NCI-H2107 treated with DMSO at 0.1 percent for 48 hours (cell line): ENCODE measurements around the gene CDHR5.
"Not testable (repeated sequence)": the region's sequence is repeated elsewhere in the genome, so short reads cannot be mapped to it uniquely, and the experiment has no call there.

Experiments
- DNase-seq: peaks from one replicate; lab custom pipeline; 2025; ENCODE audit not compliant: unreplicated experiment; lab: John Stamatoyannopoulos, UW

CDHR5 gene

DNA sequence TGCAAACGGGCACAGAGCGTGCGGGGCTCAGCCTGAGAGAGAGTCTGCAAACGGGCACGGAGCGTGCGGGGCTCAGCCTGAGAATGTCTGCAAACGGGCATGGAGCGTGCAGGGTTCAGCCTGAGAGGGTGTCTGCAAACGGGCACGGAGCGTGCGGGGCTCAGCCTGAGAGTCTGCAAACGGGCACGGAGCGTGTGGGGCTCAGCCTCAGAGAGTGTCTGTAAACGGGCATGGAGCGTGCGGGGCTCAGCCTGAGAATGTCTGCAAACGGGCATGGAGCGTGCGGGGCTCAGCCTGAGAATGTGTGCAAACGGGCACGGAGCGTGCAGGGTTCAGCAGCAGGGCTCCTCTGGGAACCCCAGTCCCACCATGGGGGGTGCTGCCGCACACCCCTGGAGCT lies 35.0 kb downstream of the CDHR5 start:
- no peak for DNase-seq

DNA sequence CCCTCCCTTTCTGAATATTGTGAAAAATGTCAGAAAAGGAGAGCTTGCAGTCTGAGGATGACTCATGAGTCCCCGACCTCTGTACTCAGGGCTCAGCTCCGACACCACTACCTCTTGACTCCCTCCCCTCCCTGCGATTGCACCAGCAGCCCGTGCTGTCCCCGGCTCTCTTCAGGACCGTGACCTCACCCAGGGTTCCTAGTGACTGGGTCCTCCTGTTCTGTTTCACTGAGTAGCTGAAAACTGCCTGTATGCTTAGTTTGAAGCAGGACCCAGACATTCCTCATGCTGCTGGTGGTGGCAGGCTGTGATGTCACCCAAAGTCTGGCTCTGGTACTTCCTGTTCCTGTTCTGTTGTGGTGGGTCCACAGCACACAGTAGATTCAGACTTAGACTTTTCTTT lies 36.8 kb downstream of the CDHR5 start:
- DNase-seq, result no peak

DNA sequence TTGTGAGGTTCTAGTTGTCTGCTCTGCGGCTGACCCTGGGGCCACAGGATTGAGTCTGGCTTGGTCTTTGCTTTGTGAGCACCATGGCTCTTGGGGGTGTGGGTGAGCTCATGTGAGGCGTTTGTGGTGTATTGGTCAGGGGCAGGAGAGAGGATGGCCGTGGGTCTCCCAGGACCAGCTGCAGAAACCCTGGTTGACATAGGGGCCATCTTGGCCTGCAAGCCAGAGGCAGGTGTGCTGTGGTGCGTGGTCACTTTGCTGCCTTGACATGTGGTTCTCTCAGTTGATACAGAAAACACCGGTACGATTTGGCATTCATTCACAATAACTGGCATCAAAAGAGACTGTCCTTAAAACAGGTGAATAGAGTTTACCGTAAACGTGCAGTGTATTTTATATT lies 37.2 kb downstream of the CDHR5 start:
- DNase-seq, result no peak

DNA sequence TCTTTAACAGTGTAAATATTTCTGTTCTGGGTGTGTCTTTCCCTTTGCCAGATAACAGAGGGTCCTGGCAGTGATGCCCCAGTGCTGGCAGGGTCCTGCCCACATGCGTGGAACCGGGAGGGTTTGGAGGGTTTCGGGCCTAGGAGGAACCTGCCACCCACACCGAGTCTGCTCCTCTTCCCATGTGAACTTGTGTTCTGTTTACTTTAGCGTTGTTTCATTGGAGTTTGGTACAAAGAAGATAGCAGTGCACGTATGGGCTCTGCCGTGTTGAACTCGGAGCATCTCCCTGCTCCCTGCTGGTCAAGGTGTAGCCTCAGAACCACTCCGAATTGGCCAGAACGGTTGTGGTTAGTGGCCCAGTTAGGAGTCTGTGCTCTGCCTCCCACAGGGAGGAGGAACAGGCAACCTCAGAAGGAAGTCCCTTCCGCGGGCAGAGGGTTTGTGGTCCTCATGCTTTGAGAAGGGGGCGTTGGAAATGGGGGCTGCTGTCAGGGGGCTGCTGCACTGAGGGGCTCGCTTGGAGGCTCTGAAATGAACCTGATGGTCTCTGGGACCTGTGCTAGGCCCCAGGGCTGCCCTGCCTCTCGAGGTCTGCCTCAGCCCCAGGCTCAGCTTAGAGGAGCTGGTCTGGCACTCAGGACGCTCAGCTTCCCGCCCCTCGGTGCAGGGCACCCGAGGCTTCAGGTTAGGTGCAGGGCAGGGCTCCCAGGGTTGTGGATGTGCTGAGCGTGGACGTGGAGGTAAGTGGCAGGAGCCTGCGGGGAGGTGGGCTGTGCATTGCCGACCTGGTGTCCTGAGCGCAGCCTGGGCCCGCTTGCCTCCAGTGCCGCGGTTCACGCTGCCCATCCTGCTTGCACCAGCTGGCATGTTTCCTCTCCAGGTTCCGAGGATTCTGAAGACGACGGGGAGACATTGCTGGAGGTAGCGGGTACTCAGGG lies 38.1 kb downstream of the CDHR5 start:
- no peak for DNase-seq

DNA sequence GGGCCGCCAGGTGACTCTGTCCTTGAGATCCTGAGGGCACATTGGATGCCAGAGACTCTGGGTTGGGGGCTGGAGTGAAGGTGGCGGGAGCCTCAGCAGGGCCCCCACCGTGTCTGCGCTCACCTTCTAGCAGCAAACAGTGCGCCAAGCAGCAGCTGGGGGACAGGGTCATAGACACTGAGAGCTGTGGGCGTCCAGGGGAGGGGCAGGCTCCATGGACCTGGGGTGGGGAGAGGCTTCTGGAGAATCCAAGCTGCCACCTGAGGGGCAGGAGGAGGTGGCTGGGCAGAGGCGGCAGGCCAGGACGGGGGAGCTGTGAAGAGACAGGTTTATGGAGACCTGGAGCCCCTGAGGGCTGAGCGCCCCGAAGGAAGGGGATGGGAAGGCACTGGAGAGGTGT lies 40.5 kb downstream of the CDHR5 start:
- no peak for DNase-seq

DNA sequence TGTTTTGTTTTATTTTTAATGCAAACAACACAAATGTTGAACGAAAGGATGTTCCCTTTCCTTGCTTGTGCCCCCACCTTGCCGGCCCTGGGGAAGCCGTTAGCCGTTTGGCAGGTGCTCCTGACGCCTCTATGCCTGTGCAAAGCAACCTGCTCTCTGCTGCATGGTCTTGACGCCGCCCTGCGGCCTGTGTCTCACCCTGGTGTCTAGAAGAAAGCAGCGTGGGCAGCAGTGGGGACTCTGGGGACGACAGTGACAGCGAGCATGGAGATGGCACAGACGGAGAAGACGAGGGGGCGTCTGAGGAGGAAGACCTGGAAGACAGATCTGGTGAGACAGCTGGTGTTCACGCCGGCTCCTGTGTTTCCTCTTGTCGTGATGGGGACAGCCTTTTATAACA lies 43.0 kb downstream of the CDHR5 start:
- no peak for DNase-seq

DNA sequence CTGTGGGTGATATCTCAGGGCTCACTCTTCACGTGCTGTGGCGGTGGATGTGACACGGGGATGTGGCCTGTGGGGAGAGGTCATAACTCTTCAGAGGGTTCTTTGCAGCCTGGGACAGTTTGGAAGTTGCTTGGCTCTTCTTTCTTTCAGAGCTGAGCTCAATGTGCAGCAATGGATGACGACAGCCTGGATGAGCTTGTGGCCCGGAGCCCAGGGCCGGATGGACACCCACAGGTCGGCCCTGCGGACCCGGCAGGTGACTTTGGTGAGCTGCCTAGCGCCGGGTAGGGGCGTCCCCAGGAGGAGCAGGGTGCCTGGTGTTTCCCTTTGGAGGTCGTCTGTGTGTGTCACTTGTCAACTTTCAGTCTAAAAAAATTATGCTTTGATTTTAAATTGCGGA lies 43.4 kb downstream of the CDHR5 start:
- DNase-seq, result no peak

DNA sequence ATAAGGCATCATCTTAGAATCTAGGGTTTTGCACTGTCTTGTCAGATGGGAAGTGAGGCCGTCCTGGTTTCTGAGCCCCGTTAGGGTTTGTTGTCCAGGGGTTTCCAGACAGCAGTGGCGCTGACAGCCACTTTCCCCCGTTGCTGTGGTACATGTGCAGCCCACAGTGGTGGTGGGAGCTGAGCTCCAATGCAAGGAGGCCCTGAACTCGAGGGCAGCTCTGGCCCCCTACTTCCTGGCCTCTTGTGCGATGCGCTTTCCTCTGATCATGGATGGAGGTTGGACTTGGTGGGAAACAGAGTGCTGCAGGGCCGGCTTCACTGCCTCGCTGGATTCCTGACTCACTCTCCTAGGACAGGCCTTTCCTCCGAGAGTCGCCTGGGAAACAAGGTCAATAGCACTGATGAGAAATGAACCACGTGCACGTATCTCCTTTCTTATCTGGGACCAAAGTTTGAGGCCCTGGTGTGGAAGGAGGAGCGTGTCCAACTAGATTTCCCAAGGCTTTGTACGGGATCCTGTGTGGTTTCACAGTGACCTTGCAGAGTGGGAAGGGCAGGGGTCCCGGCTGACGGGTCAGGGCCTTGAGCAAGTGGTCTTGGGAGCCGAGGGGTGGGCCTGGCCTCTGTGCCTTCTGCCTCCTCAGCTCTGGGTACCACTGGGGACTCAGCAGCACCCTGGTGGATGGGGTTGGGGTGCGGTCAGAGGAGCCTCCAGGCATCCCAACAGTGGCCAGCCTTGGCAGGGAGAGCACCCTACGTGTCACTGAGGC lies 44.7 kb downstream of the CDHR5 start:
- no peak for DNase-seq

DNA sequence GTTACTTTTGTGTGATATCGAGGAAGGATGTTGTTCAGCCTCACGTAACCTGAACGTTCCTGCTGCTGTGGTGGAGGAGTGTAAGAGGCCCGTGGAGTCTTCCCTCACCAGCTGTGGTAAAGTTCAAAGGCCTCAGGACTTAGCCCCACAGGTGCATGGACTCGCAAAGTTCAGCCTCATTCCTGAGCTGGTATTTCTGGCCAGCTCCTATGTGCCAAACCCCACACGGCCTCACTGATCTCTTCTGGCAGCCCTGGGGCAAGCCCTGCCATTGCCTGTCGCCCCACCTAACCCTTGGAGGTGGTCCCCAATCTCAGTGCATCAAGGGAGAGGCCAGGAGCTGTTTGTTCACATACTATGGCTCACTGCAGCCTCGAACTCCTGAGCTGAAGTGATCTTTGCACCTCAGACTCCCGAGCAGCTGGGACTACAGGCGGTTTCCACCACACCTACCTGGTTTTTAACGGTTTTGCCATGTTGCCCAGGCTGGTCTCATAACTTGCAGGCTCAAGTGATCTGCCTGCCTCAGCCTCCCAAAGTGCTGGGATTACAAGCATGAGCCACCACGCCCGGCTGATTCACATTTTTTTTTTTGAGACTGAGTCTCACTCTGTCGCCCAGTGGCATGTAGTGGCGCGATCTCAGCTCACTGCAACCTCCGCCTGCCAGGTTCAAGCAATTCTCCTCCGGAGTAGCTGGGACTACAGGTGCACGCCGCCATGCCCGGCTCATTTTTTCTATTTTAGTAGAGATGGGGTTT lies 46.3 kb downstream of the CDHR5 start:
- no peak for DNase-seq

DNA sequence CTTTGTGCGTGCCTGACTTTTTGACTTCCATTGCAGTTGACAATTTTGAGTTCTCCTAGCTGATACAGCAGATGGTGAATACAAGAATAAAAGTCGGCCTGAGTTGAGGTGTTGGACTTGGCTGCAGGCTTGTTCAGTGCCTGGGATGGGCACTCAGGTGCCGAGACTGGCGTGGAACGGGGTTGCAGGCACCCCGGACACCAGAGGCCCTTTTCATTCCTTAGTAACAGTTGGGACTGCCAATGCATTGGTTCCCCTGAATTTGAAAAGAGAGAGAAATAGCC lies 47.2 kb downstream of the CDHR5 start:
- DNase-seq, result no peak

DNA sequence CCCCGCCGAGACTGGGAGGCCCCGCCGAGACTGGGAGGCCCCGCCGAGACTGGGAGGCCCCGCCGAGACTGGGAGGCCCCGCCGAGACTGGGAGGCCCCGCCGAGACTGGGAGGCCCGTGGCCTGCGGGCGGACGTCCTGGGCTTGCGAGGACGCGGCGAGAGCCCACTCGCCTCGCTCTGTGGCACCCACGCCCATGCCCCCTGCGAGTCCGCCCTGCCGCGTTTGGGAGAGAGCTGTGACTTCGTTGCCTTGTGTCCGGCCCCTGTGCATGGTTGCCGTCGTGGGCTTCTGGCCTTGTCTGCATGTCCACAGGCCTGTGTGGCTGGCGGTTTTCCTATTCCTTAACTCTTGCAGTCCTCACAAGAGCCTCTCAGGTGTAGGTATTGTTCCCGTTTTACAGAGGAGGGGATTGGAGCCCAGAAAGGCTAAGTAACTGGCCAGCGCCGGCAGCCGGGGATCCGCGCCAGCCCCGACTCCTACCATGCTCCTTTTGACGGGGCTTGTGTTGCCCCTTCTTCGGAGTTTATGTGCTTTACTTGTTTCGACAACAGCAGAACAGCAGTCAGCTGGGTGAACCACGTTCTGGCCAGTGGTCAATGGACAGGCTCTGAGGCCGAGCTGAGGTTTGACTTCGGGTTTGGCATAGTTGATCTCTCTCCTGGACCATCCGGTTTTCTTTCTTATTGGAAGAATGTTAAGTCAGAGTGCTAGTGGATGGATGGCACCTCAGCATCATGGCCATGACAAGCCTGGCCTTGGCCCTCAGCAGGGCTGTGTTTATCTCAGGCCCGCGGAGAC lies 47.7 kb downstream of the CDHR5 start:
- DNase-seq, result no peak

DNA sequence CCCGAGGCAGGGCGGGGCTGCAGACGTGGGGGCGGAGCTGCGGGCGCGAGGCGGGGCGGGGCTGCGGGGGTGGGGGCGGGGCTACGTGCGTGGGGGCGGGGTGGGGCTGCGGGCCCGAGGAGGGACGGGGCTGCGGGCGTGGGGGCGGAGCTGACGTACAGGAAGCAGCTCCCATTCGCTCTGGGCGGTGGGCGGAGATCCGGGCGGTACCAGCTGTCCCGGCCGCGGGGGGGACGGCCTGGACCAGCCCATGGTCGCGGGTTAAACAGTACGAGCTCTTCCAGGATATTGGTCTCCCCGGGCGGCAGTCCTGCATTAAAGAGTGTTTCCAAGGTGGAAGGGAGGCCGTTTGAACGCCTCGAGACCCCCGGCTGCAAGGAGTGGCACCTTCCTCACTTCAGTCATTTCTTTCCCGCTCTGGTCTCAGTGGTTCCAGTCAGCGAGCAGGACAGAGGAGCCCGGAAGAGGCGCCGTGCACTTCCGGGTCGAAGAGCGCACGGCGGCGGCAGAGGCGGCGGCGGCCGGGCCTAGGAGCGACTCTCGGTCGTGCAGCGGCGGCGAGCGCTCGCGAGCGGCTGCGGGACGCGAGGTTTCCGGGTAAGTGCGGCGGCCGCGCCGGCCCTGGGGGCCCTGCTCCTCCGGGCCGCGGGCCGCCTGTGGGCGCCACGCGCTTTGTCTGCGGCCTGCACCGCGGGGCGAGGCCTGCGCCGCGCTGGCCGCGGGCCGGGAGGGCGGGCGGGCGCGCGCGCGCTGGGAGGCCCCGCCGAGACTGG lies 48.6 kb downstream of the CDHR5 start, which contains the start of gene PHRF1:
Gene PHRF1 (plus strand): TSS at position 475 of the 773 bp plus-strand sequence. CDS start 5,043 bp downstream, outside the sequence.
- peak; percentile 80 for DNase-seq

DNA sequence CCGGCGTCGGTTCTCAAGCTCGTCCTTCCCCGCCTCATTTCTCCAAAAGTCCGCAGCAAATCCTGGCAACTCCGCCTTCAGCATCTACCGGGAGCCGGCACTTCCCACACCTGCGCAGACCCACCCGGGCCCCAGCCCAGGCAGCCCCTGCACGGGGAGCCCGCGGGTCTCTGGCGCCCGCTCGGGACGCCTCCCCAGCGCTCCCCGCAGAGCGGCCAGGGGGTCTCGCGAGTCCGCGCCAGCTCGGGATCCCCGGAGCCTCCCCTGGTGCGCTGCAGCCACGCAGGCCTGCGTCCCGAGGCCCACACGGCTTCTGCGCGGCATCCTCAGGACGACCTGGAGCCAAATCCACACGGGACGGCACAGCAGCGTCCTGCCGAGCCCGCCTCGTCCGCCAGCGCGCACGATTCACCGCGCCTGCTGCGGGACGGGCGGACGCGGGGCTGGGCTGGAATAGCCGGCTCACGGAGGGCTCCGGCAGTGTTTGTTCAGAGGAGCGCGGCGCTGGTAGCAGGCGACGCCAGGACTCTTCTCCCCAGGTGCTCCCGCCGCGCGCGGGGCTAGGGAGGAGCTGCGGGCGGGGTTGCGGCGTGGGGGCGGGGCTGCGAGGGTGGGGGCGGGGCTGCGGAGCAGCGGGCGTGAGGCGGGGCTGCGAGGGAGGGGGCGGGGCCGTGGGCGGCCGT lies 49.3 kb downstream of the CDHR5 start:
- DNase-seq, result peak; percentile 47

DNA sequence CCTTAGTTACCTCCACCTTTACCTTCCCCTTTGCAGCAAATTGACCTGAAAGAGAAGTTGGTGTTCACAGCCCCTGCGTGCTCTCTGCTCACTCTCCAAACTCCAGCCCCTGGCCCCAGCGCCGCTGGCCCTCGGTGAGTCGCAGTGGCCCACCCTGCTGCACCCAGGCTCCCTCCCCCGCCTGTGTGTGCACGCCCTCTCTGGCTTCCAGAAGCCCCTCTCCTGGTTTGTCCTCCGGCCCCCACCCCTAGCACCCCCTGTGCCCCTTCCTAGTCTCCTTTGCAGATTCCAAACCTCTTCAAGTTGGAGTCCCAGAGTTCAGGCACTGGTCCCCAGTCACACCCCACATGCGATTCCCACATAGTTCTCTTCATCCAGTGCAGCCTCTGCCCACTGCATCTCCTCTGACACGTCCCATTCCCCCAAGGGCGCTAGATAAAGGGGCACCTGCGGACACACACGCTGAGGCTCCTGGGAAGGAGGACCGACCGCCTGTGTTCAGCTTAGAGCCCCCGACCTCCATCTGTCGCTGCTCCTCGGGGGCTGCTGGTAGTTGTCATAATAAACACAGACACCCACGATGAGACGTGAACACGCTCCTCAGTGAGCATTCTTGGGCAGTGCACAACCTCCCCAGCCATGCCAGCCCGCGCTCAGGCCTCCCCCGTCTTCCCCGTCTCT lies 50.0 kb downstream of the CDHR5 start:
- DNase-seq, result no peak

DNA sequence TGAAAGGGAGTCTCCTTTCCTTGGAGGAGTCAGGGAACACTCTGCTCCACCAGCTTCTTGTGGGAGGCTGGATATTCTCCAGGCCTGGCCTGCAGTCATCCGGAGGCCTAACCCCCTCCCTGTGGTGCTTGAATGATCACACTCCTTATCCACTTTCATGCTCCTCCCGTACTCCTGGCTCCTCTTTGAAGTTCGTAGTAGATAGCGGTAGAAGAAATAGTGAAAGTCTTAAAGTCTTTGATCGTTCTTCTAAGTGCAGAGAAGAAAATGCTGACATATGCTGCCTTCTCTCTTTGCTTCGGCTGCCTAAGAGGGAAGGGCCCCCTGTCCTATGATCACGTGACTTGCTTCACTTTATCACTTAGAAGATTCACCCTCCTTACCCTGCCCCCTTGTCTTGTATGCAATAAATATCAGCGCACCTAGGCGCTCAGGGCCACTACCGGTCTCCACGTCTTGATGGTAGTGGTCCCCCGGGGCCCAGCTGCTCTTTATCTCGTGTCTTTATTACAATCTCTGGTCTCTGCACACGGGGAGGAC lies 50.7 kb downstream of the CDHR5 start:
- DNase-seq, result not testable (repeated sequence)

DNA sequence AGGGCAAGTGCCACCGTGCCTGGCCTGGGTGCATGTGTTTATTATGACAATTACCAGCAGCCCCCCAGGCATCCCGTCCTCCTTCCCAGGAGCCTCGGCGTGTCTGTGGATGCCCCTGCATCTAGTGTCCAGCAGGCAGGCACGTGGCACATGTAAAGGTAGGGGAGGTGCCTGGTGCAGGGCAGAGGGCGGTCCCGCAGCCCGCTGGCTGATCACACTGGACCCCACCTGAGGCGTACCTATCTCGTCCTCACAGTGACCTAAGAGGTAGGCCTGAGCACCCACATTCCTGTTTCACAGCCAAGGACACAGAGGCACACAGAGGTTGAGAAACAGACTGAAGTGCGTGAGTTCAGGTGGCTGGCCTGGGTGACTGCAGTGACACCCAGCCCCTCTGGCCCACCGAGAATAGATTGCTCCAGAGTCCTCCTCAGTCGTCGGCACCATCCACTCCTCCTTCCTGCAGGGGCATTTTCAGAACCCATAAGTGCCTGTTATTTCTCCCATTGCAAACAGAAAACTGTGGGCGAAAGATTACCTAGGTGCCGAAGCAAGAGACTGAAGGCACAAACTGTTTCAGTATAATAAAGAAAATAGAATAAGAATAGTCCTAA lies 51.5 kb downstream of the CDHR5 start:
- no peak for DNase-seq

DNA sequence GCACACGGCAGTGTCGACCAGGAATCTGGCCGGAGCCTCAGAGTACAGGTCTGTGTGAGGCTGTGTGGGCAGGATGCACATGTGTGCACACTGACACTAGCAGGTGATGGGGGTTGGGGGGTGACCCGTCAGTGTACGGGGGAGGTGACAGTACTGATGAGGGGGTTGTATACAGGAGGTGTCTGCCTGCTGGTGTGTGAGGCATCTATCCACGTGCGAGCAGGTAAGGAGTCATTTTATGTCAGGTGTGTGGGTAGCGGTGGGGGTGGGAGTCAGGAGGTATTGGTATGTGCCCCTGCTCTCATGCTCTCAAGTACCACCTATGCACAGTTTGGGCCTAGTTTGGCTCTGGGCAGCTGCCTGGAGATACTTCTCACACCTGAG lies 53.0 kb downstream of the CDHR5 start:
- no peak for DNase-seq
